Breast epithelium (tissue), 4 donors: ENCODE results near the gene ANXA2. TPM values are rescaled to one million over a fixed set of nuclear protein-coding genes. Genes with fewer than 3 reads are reported as not detected.
A peak's percentile ranks its signal among the peaks of the same experiment; 100 is the strongest.

ENCODE experiments used
- DNase-seq, 2 donors: peaks; one replicate each; pipeline ENCODE4 v3.0.0-alpha.2; 2019; ENCODE audit warnings: low spot score in 2 of 2
- H3K27ac ChIP-seq, 2 donors: fragments of 200-600 bp; sonication (generic) in 1 of 2; one replicate each; pipeline ENCODE4 v1.5.1; 2016 to 2019; ENCODE audit warnings: mild to moderate bottlenecking in 1 of 2
- H3K27me3 ChIP-seq, 2 donors: fragments of 200-600 bp; sonication (generic) in 1 of 2; one replicate each; pipeline versions ENCODE4 v1.5.1 to v1.6.0; 2017 to 2019; ENCODE audit warnings: control low read depth in 1 of 2, mild to moderate bottlenecking in 1 of 2
- H3K36me3 ChIP-seq: fragments of 200-600 bp; one replicate; pipeline ENCODE4 v1.5.1; 2019
- H3K4me1 ChIP-seq, 2 donors: fragments of 200-600 bp; sonication (generic); one replicate each; pipeline ENCODE4 v1.5.1; 2016 to 2019; ENCODE audit warnings: control low read depth in 1 of 2
- H3K4me3 ChIP-seq, 3 donors: fragments of 200-600 bp; sonication (generic); 1 replicate in 2 of 3; 2 replicates in 1 of 3; pipeline ENCODE4 v1.5.1; 2016 to 2019; ENCODE audit warnings: mild to moderate bottlenecking in 3 of 3, moderate library complexity in 2 of 3
- H3K9me3 ChIP-seq, 2 donors: fragments of 200-600 bp; sonication (generic) in 1 of 2; one replicate each; pipeline ENCODE4 v1.5.1; 2016 to 2019; ENCODE audit warnings: control low read depth in 1 of 2
- POLR2A ChIP-seq: fragments of 450-650 bp; IDR thresholded peaks from one replicate; pipeline ENCODE4 v1.6.1; 2016; ENCODE audit warnings: antibody characterized with exemption, mild to moderate bottlenecking, moderate library complexity
- POLR2AphosphoS5 ChIP-seq, 3 donors: sonication (generic); formaldehyde crosslinking; IDR thresholded peaks; one replicate each; pipeline ENCODE4 v1.6.1; 2017; ENCODE audit warnings: antibody characterized with exemption in 3 of 3
- intact Hi-C: fragments of 100-400 bp; cut with DNase I; formaldehyde crosslinking; loops from one replicate; pipeline ENCODE4 v1.15.1; 2023; ENCODE audit warnings: low total_unique reads
- total RNA-seq, 3 donors: library from RNA; depleted of rRNA; stranded (reverse); fragments of >200 nt; gene quantifications; one replicate each; pipeline ENCODE4 v1.1.0, GENCODE V29; 2016
- TF ChIP-seq, protein P1 (sequence below), 3 donors: fragments of 450-650 bp; IDR thresholded peaks; one replicate each; pipeline ENCODE4 v1.5.1; 2016 to 2017; ENCODE audit warnings: antibody characterized with exemption in 3 of 3, mild to moderate bottlenecking in 3 of 3, moderate library complexity in 3 of 3

The ANXA2 gene
- total RNA-seq, 3 donors from 2014 or later, result 875 to 1,598 (median 923) TPM

DNA sequence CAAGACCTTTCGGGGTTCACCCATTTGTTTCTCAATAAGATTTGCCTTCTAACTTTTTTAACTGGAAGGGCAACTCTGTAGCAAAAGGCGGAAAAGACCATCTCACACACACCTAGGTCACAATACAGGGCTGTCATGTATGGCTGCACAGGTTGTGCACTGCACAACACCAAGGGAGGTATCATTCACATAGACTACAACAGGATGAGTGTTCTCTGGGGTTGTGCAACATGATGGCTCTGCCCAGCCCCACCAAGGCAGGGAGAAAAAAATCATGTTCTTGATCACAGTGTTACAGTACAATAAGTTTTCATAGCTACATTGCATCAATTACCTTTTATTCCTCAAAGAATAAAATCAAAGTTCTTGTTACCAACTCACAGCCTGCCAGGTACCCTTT, 52.8 kb downstream of the ANXA2 start:
- TF ChIP-seq POLR2AphosphoS5 (IDR thresholded peaks at IDR 0.05) (no peak), POLR2A (no peak)
- TF ChIP-seq, protein P1, sequence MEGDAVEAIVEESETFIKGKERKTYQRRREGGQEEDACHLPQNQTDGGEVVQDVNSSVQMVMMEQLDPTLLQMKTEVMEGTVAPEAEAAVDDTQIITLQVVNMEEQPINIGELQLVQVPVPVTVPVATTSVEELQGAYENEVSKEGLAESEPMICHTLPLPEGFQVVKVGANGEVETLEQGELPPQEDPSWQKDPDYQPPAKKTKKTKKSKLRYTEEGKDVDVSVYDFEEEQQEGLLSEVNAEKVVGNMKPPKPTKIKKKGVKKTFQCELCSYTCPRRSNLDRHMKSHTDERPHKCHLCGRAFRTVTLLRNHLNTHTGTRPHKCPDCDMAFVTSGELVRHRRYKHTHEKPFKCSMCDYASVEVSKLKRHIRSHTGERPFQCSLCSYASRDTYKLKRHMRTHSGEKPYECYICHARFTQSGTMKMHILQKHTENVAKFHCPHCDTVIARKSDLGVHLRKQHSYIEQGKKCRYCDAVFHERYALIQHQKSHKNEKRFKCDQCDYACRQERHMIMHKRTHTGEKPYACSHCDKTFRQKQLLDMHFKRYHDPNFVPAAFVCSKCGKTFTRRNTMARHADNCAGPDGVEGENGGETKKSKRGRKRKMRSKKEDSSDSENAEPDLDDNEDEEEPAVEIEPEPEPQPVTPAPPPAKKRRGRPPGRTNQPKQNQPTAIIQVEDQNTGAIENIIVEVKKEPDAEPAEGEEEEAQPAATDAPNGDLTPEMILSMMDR (IDR thresholded peaks at IDR 0.05), result no peak
- H3K27me3 ChIP-seq, result no peaks in the 10 kb centered on the region
- H3K9me3 ChIP-seq, result no peaks in the 10 kb centered on the region
- no peak overlapping the region for H3K27ac ChIP-seq
- H3K4me3 ChIP-seq, result no peak overlapping the region
- intact Hi-C loops, result no loop called here
- H3K36me3 ChIP-seq, result peaks cover 15% of the 10 kb centered on the region
- H3K4me1 ChIP-seq, result no peaks in the 10 kb centered on the region
- DNase-seq, result no peak

DNA sequence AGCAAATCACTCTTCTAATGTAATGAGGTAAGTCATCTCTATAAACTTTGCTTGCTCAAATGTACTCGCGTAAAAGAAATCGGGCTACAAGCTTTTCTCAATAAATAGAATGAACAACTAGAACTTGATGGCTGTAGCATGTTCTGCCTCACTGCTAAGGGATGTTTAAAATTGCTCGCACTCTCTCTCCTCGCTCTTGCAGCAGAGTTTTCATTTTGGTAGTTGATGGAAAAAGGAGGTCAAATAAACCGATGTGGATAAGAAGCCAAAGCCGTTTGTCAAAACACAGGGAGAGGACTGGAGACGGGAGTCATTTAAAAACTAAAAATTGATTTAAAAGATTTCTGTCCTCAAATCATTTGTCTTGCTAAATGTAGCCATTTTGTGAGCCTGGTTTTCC, 53.3 kb downstream of the ANXA2 start:
- H3K27me3 ChIP-seq, result no peaks in the 10 kb centered on the region
- no peak overlapping the region for H3K4me3 ChIP-seq
- no peaks in the 10 kb centered on the region for H3K9me3 ChIP-seq
- intact Hi-C loops, result no loop called here
- H3K36me3 ChIP-seq, result peaks cover 15% of the 10 kb centered on the region
- no peak for DNase-seq
- H3K4me1 ChIP-seq, result no peaks in the 10 kb centered on the region
- TF ChIP-seq POLR2AphosphoS5 (IDR thresholded peaks at IDR 0.05) (no peak), POLR2A (no peak)
- H3K27ac ChIP-seq, result no peak overlapping the region

DNA sequence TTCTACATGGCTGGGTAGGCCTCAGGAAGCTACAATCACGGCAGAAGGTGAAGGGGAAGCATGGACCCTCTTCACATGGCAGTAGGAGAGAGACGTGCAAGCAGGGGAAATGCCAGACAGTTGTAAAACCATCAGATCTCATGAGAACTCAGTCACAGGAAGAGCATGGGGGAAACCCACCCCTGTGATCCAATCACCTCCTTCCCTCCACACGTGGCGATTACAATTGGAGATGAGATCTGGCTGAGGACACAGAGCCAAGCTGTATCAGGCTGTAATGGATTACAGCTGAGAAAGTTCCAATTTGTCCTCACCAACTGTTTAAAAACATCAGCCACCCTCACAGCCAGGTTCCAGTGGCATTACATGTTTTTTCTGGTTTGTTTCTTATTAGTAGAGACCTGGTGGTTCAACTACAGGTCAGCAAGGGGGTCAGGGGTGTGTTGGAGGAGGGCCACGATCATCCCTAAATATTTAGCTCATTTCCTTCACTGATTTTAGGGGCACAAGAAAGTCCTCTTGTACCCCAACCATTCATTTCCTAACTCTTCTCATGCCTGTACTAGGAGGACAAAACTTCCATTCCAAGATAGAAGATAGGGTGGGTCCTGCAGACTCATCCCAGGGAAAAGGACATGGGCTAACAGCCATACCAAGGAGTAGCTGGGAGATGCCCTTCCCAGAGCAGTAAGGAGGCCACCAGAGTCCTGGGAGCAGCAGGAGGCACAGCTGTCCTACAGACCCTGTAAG, 54.4 kb downstream of the ANXA2 start:
- peaks cover 8% of the 10 kb centered on the region for H3K36me3 ChIP-seq
- no peaks in the 10 kb centered on the region for H3K27me3 ChIP-seq
- no peaks in the 10 kb centered on the region for H3K4me1 ChIP-seq
- no peak overlapping the region for H3K4me3 ChIP-seq
- no peaks in the 10 kb centered on the region for H3K9me3 ChIP-seq
- no peak for DNase-seq
- intact Hi-C loops, result no loop called here
- H3K27ac ChIP-seq, result peak overlapping the region in 1 of 2 donors; percentile 12
- TF ChIP-seq, protein P1 (IDR thresholded peaks at IDR 0.05), result no peak
- TF ChIP-seq POLR2A (no peak), POLR2AphosphoS5 (IDR thresholded peaks at IDR 0.05) (no peak)

DNA sequence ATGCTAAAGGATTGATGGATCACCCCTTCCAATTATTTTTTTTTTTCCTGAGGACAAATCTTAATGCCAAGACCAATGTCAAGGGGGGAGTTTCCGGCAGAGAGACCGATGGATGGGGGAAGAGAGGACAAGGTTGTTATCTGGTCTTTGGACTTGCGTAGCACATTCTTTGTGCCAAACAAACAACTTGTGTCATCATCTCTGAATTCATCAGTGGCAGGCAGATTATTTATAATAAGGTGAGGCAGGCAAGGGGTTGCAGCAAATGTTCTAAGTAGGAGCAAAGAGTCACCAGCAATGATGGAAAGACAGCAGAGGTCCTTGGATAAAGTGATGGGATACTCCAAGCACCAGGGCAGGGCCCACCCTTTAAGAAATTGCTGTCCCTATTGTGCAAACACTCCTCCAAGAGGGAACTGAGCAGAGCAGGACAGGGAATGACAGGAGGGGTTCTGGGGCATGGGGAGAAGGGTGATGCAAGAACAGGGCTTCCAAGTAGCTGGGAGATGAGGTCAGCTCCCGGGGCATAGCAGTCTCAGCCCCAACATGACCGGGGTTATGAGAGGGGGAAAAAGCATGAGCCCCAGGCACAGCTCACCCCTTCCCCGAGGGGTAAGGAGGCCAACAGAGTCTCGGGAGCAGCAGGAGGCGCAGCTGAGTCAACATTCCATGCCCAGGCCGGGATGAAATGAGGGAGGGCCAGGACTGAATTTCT, 57.4 kb downstream of the ANXA2 start:
- Histone ChIP-seq H3K27ac (no peak overlapping the region), H3K4me3 (no peak overlapping the region), H3K36me3 (no peaks in the 10 kb centered on the region), H3K4me1 (no peaks in the 10 kb centered on the region), H3K9me3 (no peaks in the 10 kb centered on the region), H3K27me3 (no peaks in the 10 kb centered on the region)
- TF ChIP-seq POLR2A, result no peak
- no peak for TF ChIP-seq POLR2AphosphoS5 (IDR thresholded peaks at IDR 0.05)
- TF ChIP-seq, protein P1 (IDR thresholded peaks at IDR 0.05), result no peak
- no peak for DNase-seq
- intact Hi-C loops, result no loop called here

DNA sequence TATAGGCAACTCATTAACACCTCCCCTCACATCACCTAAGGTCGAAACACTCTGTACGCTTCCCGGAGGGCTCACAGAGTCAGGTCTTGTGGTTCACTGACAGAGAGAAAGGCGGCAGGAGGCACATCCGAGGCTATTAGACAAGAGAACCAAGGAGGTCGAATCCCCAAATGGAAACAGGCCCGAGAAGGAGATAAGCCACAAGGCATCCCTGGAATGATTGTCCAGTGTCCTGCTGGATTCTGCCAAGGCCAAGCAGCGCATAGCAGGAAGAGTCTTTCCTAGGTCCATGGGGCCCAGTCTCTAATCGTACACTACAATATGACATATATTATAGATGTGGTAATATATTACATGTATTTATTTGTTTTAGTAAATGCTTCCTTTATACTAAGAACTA, 58.5 kb downstream of the ANXA2 start:
- H3K4me3 ChIP-seq, result no peak overlapping the region
- H3K9me3 ChIP-seq, result no peaks in the 10 kb centered on the region
- no peaks in the 10 kb centered on the region for H3K27me3 ChIP-seq
- no peaks in the 10 kb centered on the region for H3K36me3 ChIP-seq
- intact Hi-C loops, result no loop called here
- no peaks in the 10 kb centered on the region for H3K4me1 ChIP-seq
- DNase-seq, result no peak
- no peak overlapping the region for H3K27ac ChIP-seq
- TF ChIP-seq POLR2A, result no peak
- TF ChIP-seq POLR2AphosphoS5 (IDR thresholded peaks at IDR 0.05), result no peak
- TF ChIP-seq, protein P1 (IDR thresholded peaks at IDR 0.05), result no peak
